HuH-7.5 (cell line): ENCODE data around the gene MVB12B.
"Not testable (repeated sequence)": the region's sequence is repeated elsewhere in the genome, so short reads cannot be mapped to it uniquely, and the experiment has no call there.

Experiments used
- DNase-seq: peaks from one replicate; pipeline ENCODE4 v3.0.0; 2011; ENCODE audit warnings: low spot score

Gene MVB12B

GRCh38 chr9:126474206-126474765 lies 147.7 kb downstream of the MVB12B start:
- no peak for DNase-seq

- DNase-seq, result no peak
Measured at GRCh38 chr9:126474786-126475485, 148.3 kb downstream of the MVB12B start.

GRCh38 chr9:126475933-126476555 lies 149.4 kb downstream of the MVB12B start:
- DNase-seq, result no peak

- DNase-seq, result not testable (repeated sequence)
Measured at GRCh38 chr9:126477432-126477831, 150.8 kb downstream of the MVB12B start.

GRCh38 chr9:126478216-126478981 lies 151.8 kb downstream of the MVB12B start:
- no peak for DNase-seq

- no peak for DNase-seq
Measured at GRCh38 chr9:126479515-126479914, 152.9 kb downstream of the MVB12B start.

- DNase-seq, result no peak
Measured at GRCh38 chr9:126480813-126481212, 154.2 kb downstream of the MVB12B start.

GRCh38 chr9:126481862-126482261 lies 155.2 kb downstream of the MVB12B start:
- DNase-seq, result no peak

- no peak for DNase-seq
Measured at GRCh38 chr9:126482361-126483044, 155.9 kb downstream of the MVB12B start.

GRCh38 chr9:126483468-126484073 lies 156.9 kb downstream of the MVB12B start:
- no peak for DNase-seq

- no peak for DNase-seq
Measured at GRCh38 chr9:126485662-126486061, 159.0 kb downstream of the MVB12B start.

GRCh38 chr9:126486276-126486675 lies 159.6 kb downstream of the MVB12B start:
- DNase-seq, result no peak

- DNase-seq, result no peak
Measured at GRCh38 chr9:126487856-126488255, 161.2 kb downstream of the MVB12B start.

- no peak for DNase-seq
Measured at GRCh38 chr9:126488310-126488709, 161.7 kb downstream of the MVB12B start.

- no peak for DNase-seq
Measured at GRCh38 chr9:126488881-126489404, 162.3 kb downstream of the MVB12B start.

GRCh38 chr9:126489581-126490213 lies 163.1 kb downstream of the MVB12B start:
- DNase-seq, result no peak

- DNase-seq, result no peak
Measured at GRCh38 chr9:126490214-126490631, 163.6 kb downstream of the MVB12B start.

- DNase-seq, result peak; percentile 58
Measured at GRCh38 chr9:126490871-126491567, 164.4 kb downstream of the MVB12B start.

GRCh38 chr9:126491568-126491879 lies 164.9 kb downstream of the MVB12B start:
- DNase-seq, result no peak

GRCh38 chr9:126491949-126492348 lies 165.3 kb downstream of the MVB12B start:
- no peak for DNase-seq
